B cell (primary cell): ENCODE data around the gene BICDL2. TPM values are rescaled to one million over a fixed set of nuclear protein-coding genes. Genes with fewer than 3 reads are reported as not detected.
A peak's percentile ranks its signal among the peaks of the same experiment; 100 is the strongest.

Experiments
- ATAC-seq: fragments of 200-7000 bp; cut with Tn5 transposase; one replicate; pipeline ENCODE4 v1.10.0; 2021; ENCODE audit warnings: low read depth, mild to moderate bottlenecking, moderate number of reproducible peaks, moderate library complexity
- CTCF ChIA-PET: fragments of 350-600 bp; sonication (Branson Sonifier 250); formaldehyde crosslinking; loops from one replicate; lab custom pipeline; 2021; ENCODE audit warnings: antibody characterized with exemption, inconsistent platforms; lab: Charles Lee
- POLR2A ChIA-PET: fragments of 350-600 bp; sonication (Branson Sonifier 250); formaldehyde crosslinking; loops from one replicate; lab custom pipeline; 2021; ENCODE audit warnings: antibody characterized with exemption; lab: Charles Lee
- DNase-seq: peaks from one replicate; pipeline ENCODE4 v3.0.0; 2013
- H2AFZ ChIP-seq: 2 replicates; pipeline ENCODE4 v1.6.1; 2012; ENCODE audit warnings: mild to moderate bottlenecking, low read depth, low read length; ENCODE audit not compliant: insufficient read depth, poor library complexity, severe bottlenecking
- H3K27ac ChIP-seq, 2 donors: 1 replicate in 1 of 2; 2 replicates in 1 of 2; pipeline ENCODE4 v1.5.1; 2012 to 2013; ENCODE audit warnings: low read length in 2 of 2, mild to moderate bottlenecking in 2 of 2, moderate library complexity in 1 of 2
- H3K27me3 ChIP-seq, 4 experiments: fragments of 200-600 bp in 1 of 4; sonication (generic) in 1 of 4; replicated peaks in 1 of 4; 1 replicate in 2 of 4; 2 replicates in 2 of 4; pipeline versions ENCODE4 v1.6.1 to v1.7.0; 2013 to 2016; ENCODE audit warnings: low read length in 3 of 4, mild to moderate bottlenecking in 2 of 4, mixed read lengths in 1 of 4, moderate library complexity in 1 of 4; ENCODE audit not compliant: insufficient read depth in 4 of 4, control insufficient read depth in 3 of 4; ENCODE audit errors: control extremely low read depth in 1 of 4
- H3K36me3 ChIP-seq, 2 experiments: replicated peaks in 1 of 2; 1 replicate in 1 of 2; 2 replicates in 1 of 2; pipeline versions ENCODE4 v1.6.1 to v1.7.1; 2013; ENCODE audit warnings: low read length in 1 of 2; ENCODE audit not compliant: insufficient read depth in 2 of 2, control insufficient read depth in 1 of 2; ENCODE audit errors: control extremely low read depth in 1 of 2, extremely low read depth in 1 of 2
- H3K4me1 ChIP-seq, 2 donors: fragments of 200-600 bp in 1 of 2; sonication (generic) in 1 of 2; 1 replicate in 1 of 2; 2 replicates in 1 of 2; pipeline versions ENCODE4 v1.5.1 to v1.6.1; 2013 to 2017; ENCODE audit warnings: low read length in 2 of 2; ENCODE audit not compliant: control insufficient read depth in 2 of 2, insufficient read depth in 2 of 2
- H3K4me2 ChIP-seq: replicated peaks from 2 replicates; pipeline ENCODE3; 2012; ENCODE audit warnings: mild to moderate bottlenecking, low read depth, low read length; ENCODE audit not compliant: poor library complexity, severe bottlenecking
- H3K4me3 ChIP-seq, 5 experiments: fragments of 200-600 bp in 1 of 5; sonication (generic) in 1 of 5; 1 replicate in 3 of 5; 2 replicates in 2 of 5; pipeline versions ENCODE4 v1.5.1 to v1.7.0; 2011 to 2016; ENCODE audit warnings: low read length in 4 of 5, mild to moderate bottlenecking in 4 of 5, low read depth in 2 of 5, control low read depth in 1 of 5, moderate library complexity in 1 of 5; ENCODE audit not compliant: insufficient read depth in 1 of 5; ENCODE audit errors: control extremely low read depth in 1 of 5, extremely low read depth in 1 of 5
- H3K79me2 ChIP-seq: fragments of 200-600 bp; sonication (generic); one replicate; pipeline ENCODE4 v1.6.0; 2016; ENCODE audit warnings: low read length; ENCODE audit not compliant: control insufficient read depth, insufficient read depth
- H3K9ac ChIP-seq: fragments of 200-600 bp; sonication (generic); 2 replicates; pipeline ENCODE4 v1.6.1; 2017; ENCODE audit warnings: mild to moderate bottlenecking, low read length, moderate library complexity
- H3K9me3 ChIP-seq, 3 donors: one replicate each; pipeline versions ENCODE4 v1.6.1 to v1.7.1; 2013; ENCODE audit warnings: low read length in 2 of 3; ENCODE audit not compliant: control insufficient read depth in 2 of 3, insufficient read depth in 1 of 3; ENCODE audit errors: control extremely low read depth in 1 of 3
- H4K20me1 ChIP-seq: 2 replicates; pipeline ENCODE4 v1.6.0; 2012; ENCODE audit warnings: mild to moderate bottlenecking, low read length; ENCODE audit not compliant: insufficient read depth, control insufficient read depth, poor library complexity, severe bottlenecking
- H3K27ac Mint-ChIP-seq: one replicate; pipeline ENCODE4 v1.8.0; 2021; ENCODE audit warnings: mixed read lengths
- H3K27me3 Mint-ChIP-seq: one replicate; pipeline ENCODE4 v1.8.0; 2021; ENCODE audit warnings: mixed read lengths
- H3K4me1 Mint-ChIP-seq: one replicate; pipeline ENCODE4 v1.8.0; 2021; ENCODE audit warnings: mixed read lengths
- H3K4me3 Mint-ChIP-seq: one replicate; pipeline ENCODE4 v1.8.0; 2021; ENCODE audit warnings: mixed read lengths
- H3K9me3 Mint-ChIP-seq: one replicate; pipeline ENCODE4 v1.8.0; 2022; ENCODE audit warnings: mixed read lengths; ENCODE audit not compliant: insufficient read depth
- EZH2 ChIP-seq: IDR thresholded peaks from 2 replicates; pipeline ENCODE4 v1.6.1; 2012; ENCODE audit warnings: borderline replicate concordance, low read depth, mild to moderate bottlenecking, moderate library complexity, low read length; ENCODE audit not compliant: insufficient read depth, poor library complexity, severe bottlenecking
- WGBS: methylation state at CpG from one replicate; pipeline ENCODE4 v1.1.5; 2013; ENCODE audit warnings: missing lambda C conversion rate; ENCODE audit not compliant: insufficient coverage; 5-methylcytosine and 5-hydroxymethylcytosine counted together
- intact Hi-C: fragments of 100-400 bp; cut with micrococcal nuclease; formaldehyde crosslinking; loops from one replicate; pipeline ENCODE4 v1.10.0; 2022
- polyA plus RNA-seq: library from polyadenylated mRNA; depleted of rRNA; stranded (reverse); fragments of >200 nt; gene quantifications from 2 replicates; pipeline ENCODE4 v1.2.3, GENCODE V29; 2012
- total RNA-seq, 2 donors: library from RNA; stranded (reverse); fragments of 120-200 nt in 1 of 2; gene quantifications; 1 replicate in 1 of 2; 2 replicates in 1 of 2; pipeline versions ENCODE4 v1.2.3 to v1.2.4, GENCODE V29; 2013 to 2022
- TF ChIP-seq, protein P1 (sequence below): fragments of 200-600 bp; IDR thresholded peaks from one replicate; pipeline ENCODE4 v1.8.0; 2022; ENCODE audit warnings: antibody characterized with exemption, mild to moderate bottlenecking

Gene BICDL2
- total and polyA plus RNA-seq, 2 donors (not counting 1 experiment from before 2014, with no cell fraction given), result 0.20 TPM; not detected in 1

DNA sequence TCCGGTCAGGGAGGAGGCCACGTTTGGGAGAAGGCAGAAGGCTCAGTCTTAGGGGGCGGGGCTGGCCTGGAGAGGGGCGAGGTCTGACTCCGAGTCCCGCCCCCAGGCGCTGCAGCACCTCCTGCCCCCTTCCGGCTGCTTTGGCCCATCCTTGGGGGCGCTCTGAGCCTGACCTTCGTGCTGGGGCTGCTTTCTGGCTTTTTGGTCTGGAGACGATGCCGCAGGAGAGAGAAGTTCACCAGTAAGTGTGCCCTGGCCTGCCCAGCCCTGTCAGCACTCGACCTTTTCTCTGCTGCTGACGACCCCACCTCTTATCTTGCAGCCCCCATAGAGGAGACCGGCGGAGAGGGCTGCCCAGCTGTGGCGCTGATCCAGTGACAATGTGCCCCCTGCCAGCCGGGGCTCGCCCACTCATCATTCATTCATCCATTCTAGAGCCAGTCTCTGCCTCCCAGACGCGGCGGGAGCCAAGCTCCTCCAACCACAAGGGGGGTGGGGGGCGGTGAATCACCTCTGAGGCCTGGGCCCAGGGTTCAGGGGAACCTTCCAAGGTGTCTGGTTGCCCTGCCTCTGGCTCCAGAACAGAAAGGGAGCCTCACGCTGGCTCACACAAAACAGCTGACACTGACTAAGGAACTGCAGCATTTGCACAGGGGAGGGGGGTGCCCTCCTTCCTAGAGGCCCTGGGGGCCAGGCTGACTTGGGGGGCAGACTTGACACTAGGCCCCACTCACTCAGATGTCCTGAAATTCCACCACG lies 15.1 kb downstream of the BICDL2 start:
- CTCF ChIA-PET, result interaction anchor here (1.9 to 6.9 kb wide), 4 partner anchors 9 to 27 kb away, joined by 5 to 61 read pairs (median 23); no protein-coding TSS in a partner anchor
- Histone ChIP-seq H3K4me3 (peak overlapping the region in 4 of 5 experiments; percentile 48 to 68 (median 59)), H3K4me1 (peaks cover 37 to 54% of the 10 kb centered on the region in 2 donors), H3K27me3 (peaks cover 0 to 19% (median 8%) of the 10 kb centered on the region in 4 experiments), H3K36me3 (peaks cover 0 to 11% of the 10 kb centered on the region in 2 experiments), H3K9me3 (peaks cover 0 to 4% (median 0%) of the 10 kb centered on the region in 3 donors), H3K27ac (no peak overlapping the region), H3K79me2 (peaks cover 15% of the 10 kb centered on the region), H2AFZ (peak overlapping the region; percentile 58), H3K9ac (peak overlapping the region; percentile 70), H3K4me2 (peak overlapping the region; percentile 82), H4K20me1 (peaks cover 14% of the 10 kb centered on the region)
- POLR2A ChIA-PET, result interaction anchor here (0.6 to 2.1 kb wide), 4 partner anchors 16 to 137 kb away, joined by 4 to 9 read pairs (median 4); no protein-coding TSS in a partner anchor
- Mint-ChIP-seq H3K9me3 (no peaks in the 10 kb centered on the region), H3K27ac (peak overlapping the region; percentile 88), H3K4me1 (peaks cover 43% of the 10 kb centered on the region), H3K4me3 (peak overlapping the region; percentile 90), H3K27me3 (peaks cover 6% of the 10 kb centered on the region)
- intact Hi-C loops, result loop anchor here (1.0 to 10.0 kb wide), 7 partner anchors 38 to 1717 kb away; partner anchors contain the start of genes PAQR4, SRRM2, UBE2I and ZNF174
- DNase-seq, result peak; percentile 83
- peak; percentile 18 for ATAC-seq
- TF ChIP-seq, protein P1, sequence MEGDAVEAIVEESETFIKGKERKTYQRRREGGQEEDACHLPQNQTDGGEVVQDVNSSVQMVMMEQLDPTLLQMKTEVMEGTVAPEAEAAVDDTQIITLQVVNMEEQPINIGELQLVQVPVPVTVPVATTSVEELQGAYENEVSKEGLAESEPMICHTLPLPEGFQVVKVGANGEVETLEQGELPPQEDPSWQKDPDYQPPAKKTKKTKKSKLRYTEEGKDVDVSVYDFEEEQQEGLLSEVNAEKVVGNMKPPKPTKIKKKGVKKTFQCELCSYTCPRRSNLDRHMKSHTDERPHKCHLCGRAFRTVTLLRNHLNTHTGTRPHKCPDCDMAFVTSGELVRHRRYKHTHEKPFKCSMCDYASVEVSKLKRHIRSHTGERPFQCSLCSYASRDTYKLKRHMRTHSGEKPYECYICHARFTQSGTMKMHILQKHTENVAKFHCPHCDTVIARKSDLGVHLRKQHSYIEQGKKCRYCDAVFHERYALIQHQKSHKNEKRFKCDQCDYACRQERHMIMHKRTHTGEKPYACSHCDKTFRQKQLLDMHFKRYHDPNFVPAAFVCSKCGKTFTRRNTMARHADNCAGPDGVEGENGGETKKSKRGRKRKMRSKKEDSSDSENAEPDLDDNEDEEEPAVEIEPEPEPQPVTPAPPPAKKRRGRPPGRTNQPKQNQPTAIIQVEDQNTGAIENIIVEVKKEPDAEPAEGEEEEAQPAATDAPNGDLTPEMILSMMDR, result peak; percentile 39
- TF ChIP-seq EZH2, result no peak
- 18% methylated on average over 20 of the region's 25 CpGs for WGBS
